B cell (primary cell): ENCODE data around the gene EXOSC6. TPM values are rescaled to one million over a fixed set of nuclear protein-coding genes. Genes with fewer than 3 reads are reported as not detected.
"Not testable (repeated sequence)": the region's sequence is repeated elsewhere in the genome, so short reads cannot be mapped to it uniquely, and the experiment has no call there.

Experiments
- ATAC-seq: fragments of 200-7000 bp; cut with Tn5 transposase; one replicate; pipeline ENCODE4 v1.10.0; 2021; ENCODE audit warnings: low read depth, mild to moderate bottlenecking, moderate number of reproducible peaks, moderate library complexity
- CTCF ChIA-PET: fragments of 350-600 bp; sonication (Branson Sonifier 250); formaldehyde crosslinking; loops from one replicate; lab custom pipeline; 2021; ENCODE audit warnings: antibody characterized with exemption, inconsistent platforms; lab: Charles Lee
- POLR2A ChIA-PET: fragments of 350-600 bp; sonication (Branson Sonifier 250); formaldehyde crosslinking; loops from one replicate; lab custom pipeline; 2021; ENCODE audit warnings: antibody characterized with exemption; lab: Charles Lee
- DNase-seq: peaks from one replicate; pipeline ENCODE4 v3.0.0; 2013
- H2AFZ ChIP-seq: 2 replicates; pipeline ENCODE4 v1.6.1; 2012; ENCODE audit warnings: mild to moderate bottlenecking, low read depth, low read length; ENCODE audit not compliant: insufficient read depth, poor library complexity, severe bottlenecking
- H3K27ac ChIP-seq, 2 donors: 1 replicate in 1 of 2; 2 replicates in 1 of 2; pipeline ENCODE4 v1.5.1; 2012 to 2013; ENCODE audit warnings: low read length in 2 of 2, mild to moderate bottlenecking in 2 of 2, moderate library complexity in 1 of 2
- H3K27me3 ChIP-seq, 4 experiments: fragments of 200-600 bp in 1 of 4; sonication (generic) in 1 of 4; replicated peaks in 1 of 4; 1 replicate in 2 of 4; 2 replicates in 2 of 4; pipeline versions ENCODE4 v1.6.1 to v1.7.0; 2013 to 2016; ENCODE audit warnings: low read length in 3 of 4, mild to moderate bottlenecking in 2 of 4, mixed read lengths in 1 of 4, moderate library complexity in 1 of 4; ENCODE audit not compliant: insufficient read depth in 4 of 4, control insufficient read depth in 3 of 4; ENCODE audit errors: control extremely low read depth in 1 of 4
- H3K36me3 ChIP-seq, 2 experiments: replicated peaks in 1 of 2; 1 replicate in 1 of 2; 2 replicates in 1 of 2; pipeline versions ENCODE4 v1.6.1 to v1.7.1; 2013; ENCODE audit warnings: low read length in 1 of 2; ENCODE audit not compliant: insufficient read depth in 2 of 2, control insufficient read depth in 1 of 2; ENCODE audit errors: control extremely low read depth in 1 of 2, extremely low read depth in 1 of 2
- H3K4me1 ChIP-seq, 2 donors: fragments of 200-600 bp in 1 of 2; sonication (generic) in 1 of 2; 1 replicate in 1 of 2; 2 replicates in 1 of 2; pipeline versions ENCODE4 v1.5.1 to v1.6.1; 2013 to 2017; ENCODE audit warnings: low read length in 2 of 2; ENCODE audit not compliant: control insufficient read depth in 2 of 2, insufficient read depth in 2 of 2
- H3K4me2 ChIP-seq: replicated peaks from 2 replicates; pipeline ENCODE3; 2012; ENCODE audit warnings: mild to moderate bottlenecking, low read depth, low read length; ENCODE audit not compliant: poor library complexity, severe bottlenecking
- H3K4me3 ChIP-seq, 5 experiments: fragments of 200-600 bp in 1 of 5; sonication (generic) in 1 of 5; 1 replicate in 3 of 5; 2 replicates in 2 of 5; pipeline versions ENCODE4 v1.5.1 to v1.7.0; 2011 to 2016; ENCODE audit warnings: low read length in 4 of 5, mild to moderate bottlenecking in 4 of 5, low read depth in 2 of 5, control low read depth in 1 of 5, moderate library complexity in 1 of 5; ENCODE audit not compliant: insufficient read depth in 1 of 5; ENCODE audit errors: control extremely low read depth in 1 of 5, extremely low read depth in 1 of 5
- H3K79me2 ChIP-seq: fragments of 200-600 bp; sonication (generic); one replicate; pipeline ENCODE4 v1.6.0; 2016; ENCODE audit warnings: low read length; ENCODE audit not compliant: control insufficient read depth, insufficient read depth
- H3K9ac ChIP-seq: fragments of 200-600 bp; sonication (generic); 2 replicates; pipeline ENCODE4 v1.6.1; 2017; ENCODE audit warnings: mild to moderate bottlenecking, low read length, moderate library complexity
- H3K9me3 ChIP-seq, 3 donors: one replicate each; pipeline versions ENCODE4 v1.6.1 to v1.7.1; 2013; ENCODE audit warnings: low read length in 2 of 3; ENCODE audit not compliant: control insufficient read depth in 2 of 3, insufficient read depth in 1 of 3; ENCODE audit errors: control extremely low read depth in 1 of 3
- H4K20me1 ChIP-seq: 2 replicates; pipeline ENCODE4 v1.6.0; 2012; ENCODE audit warnings: mild to moderate bottlenecking, low read length; ENCODE audit not compliant: insufficient read depth, control insufficient read depth, poor library complexity, severe bottlenecking
- H3K27ac Mint-ChIP-seq: one replicate; pipeline ENCODE4 v1.8.0; 2021; ENCODE audit warnings: mixed read lengths
- H3K27me3 Mint-ChIP-seq: one replicate; pipeline ENCODE4 v1.8.0; 2021; ENCODE audit warnings: mixed read lengths
- H3K4me1 Mint-ChIP-seq: one replicate; pipeline ENCODE4 v1.8.0; 2021; ENCODE audit warnings: mixed read lengths
- H3K4me3 Mint-ChIP-seq: one replicate; pipeline ENCODE4 v1.8.0; 2021; ENCODE audit warnings: mixed read lengths
- H3K9me3 Mint-ChIP-seq: one replicate; pipeline ENCODE4 v1.8.0; 2022; ENCODE audit warnings: mixed read lengths; ENCODE audit not compliant: insufficient read depth
- EZH2 ChIP-seq: IDR thresholded peaks from 2 replicates; pipeline ENCODE4 v1.6.1; 2012; ENCODE audit warnings: borderline replicate concordance, low read depth, mild to moderate bottlenecking, moderate library complexity, low read length; ENCODE audit not compliant: insufficient read depth, poor library complexity, severe bottlenecking
- WGBS: methylation state at CpG from one replicate; pipeline ENCODE4 v1.1.5; 2013; ENCODE audit warnings: missing lambda C conversion rate; ENCODE audit not compliant: insufficient coverage; 5-methylcytosine and 5-hydroxymethylcytosine counted together
- intact Hi-C: fragments of 100-400 bp; cut with micrococcal nuclease; formaldehyde crosslinking; loops from one replicate; pipeline ENCODE4 v1.10.0; 2022
- polyA plus RNA-seq: library from polyadenylated mRNA; depleted of rRNA; stranded (reverse); fragments of >200 nt; gene quantifications from 2 replicates; pipeline ENCODE4 v1.2.3, GENCODE V29; 2012
- total RNA-seq, 2 donors: library from RNA; stranded (reverse); fragments of 120-200 nt in 1 of 2; gene quantifications; 1 replicate in 1 of 2; 2 replicates in 1 of 2; pipeline versions ENCODE4 v1.2.3 to v1.2.4, GENCODE V29; 2013 to 2022
- TF ChIP-seq, protein P1 (sequence below): fragments of 200-600 bp; IDR thresholded peaks from one replicate; pipeline ENCODE4 v1.8.0; 2022; ENCODE audit warnings: antibody characterized with exemption, mild to moderate bottlenecking

EXOSC6 gene
- total and polyA plus RNA-seq, 2 donors (not counting 1 experiment from before 2014, with no cell fraction given) = 13.0 to 42.3 TPM

DNA sequence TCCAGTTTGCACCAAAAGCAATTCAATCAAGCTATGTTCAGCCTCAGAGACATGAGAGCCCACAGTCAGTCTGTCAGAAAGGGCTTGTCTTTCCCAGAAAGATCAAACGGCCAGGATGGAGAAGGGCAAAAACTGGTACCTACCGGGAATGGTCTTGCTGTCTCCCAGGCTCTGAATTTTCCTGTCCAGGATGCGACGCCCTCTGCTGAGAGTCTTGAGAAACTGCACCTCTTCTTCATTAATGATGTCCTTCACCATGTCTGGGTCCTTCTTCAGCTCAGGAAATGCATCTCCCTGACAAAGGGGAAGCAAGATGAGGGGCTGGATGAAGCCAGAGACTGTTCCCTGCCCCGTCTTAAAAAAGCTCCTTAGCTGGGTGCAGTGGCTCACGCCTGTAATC, 15.8 kb upstream of the EXOSC6 start:
- H3K4me1 ChIP-seq = no peaks in the 10 kb centered on the region
- Mint-ChIP-seq H3K27me3 (no peaks in the 10 kb centered on the region), H3K4me3 (no peak overlapping the region), H3K9me3 (no peaks in the 10 kb centered on the region), H3K4me1 (no peaks in the 10 kb centered on the region), H3K27ac (no peak overlapping the region)
- ChIA-PET CTCF (interaction anchor here (0.6 to 2.9 kb wide), 7 partner anchors 9 to 102 kb away, joined by 3 to 12 read pairs (median 3); partner anchors contain the start of genes AARS1, DDX19A and EXOSC6), POLR2A (no interaction called here)
- no peak overlapping the region for H3K9ac ChIP-seq
- 56% methylated on average over 6 of the region's 6 CpGs for WGBS
- H3K36me3 ChIP-seq = peaks cover 3 to 66% of the 10 kb centered on the region in 2 experiments
- H3K79me2 ChIP-seq = peaks cover 3% of the 10 kb centered on the region
- DNase-seq = peak; percentile 52
- intact Hi-C loops = loop anchor here (10.0 kb wide), 1 partner anchor 103 kb away; no protein-coding TSS in a partner anchor
- H3K4me3 ChIP-seq = no peak overlapping the region
- no peaks in the 10 kb centered on the region for H3K27me3 ChIP-seq
- TF ChIP-seq EZH2 = no peak
- TF ChIP-seq, protein P1, sequence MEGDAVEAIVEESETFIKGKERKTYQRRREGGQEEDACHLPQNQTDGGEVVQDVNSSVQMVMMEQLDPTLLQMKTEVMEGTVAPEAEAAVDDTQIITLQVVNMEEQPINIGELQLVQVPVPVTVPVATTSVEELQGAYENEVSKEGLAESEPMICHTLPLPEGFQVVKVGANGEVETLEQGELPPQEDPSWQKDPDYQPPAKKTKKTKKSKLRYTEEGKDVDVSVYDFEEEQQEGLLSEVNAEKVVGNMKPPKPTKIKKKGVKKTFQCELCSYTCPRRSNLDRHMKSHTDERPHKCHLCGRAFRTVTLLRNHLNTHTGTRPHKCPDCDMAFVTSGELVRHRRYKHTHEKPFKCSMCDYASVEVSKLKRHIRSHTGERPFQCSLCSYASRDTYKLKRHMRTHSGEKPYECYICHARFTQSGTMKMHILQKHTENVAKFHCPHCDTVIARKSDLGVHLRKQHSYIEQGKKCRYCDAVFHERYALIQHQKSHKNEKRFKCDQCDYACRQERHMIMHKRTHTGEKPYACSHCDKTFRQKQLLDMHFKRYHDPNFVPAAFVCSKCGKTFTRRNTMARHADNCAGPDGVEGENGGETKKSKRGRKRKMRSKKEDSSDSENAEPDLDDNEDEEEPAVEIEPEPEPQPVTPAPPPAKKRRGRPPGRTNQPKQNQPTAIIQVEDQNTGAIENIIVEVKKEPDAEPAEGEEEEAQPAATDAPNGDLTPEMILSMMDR = peak; percentile 73
- no peak overlapping the region for H3K4me2 ChIP-seq
- ATAC-seq = no peak
- no peaks in the 10 kb centered on the region for H3K9me3 ChIP-seq
- no peak overlapping the region for H3K27ac ChIP-seq
- H2AFZ ChIP-seq = no peak overlapping the region
- H4K20me1 ChIP-seq = no peaks in the 10 kb centered on the region

DNA sequence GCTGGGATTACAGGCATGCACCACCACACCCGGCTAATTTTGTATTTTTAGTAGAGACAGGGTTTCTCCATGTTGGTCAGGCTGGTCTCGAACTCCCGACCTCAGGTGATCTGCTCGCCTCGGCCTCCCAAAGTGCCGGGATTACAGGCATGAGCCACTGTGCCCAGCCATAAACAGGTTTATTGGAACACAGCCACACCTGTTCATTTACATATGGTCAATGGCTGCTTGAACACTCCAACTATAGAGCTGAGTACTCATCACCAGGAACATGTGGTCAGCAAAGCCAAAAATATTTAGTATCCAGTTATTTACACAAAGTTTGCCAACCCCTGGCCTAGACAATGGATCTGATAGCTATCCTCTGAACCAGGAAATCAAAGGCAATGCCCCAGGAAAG, 8.2 kb upstream of the EXOSC6 start:
- H3K27ac Mint-ChIP-seq, H3K4me2 ChIP-seq, H3K27ac ChIP-seq, H3K4me1 ChIP-seq, H3K79me2 ChIP-seq, H3K9me3 Mint-ChIP-seq, H3K27me3 ChIP-seq, H3K4me3 ChIP-seq, H3K4me3 Mint-ChIP-seq, POLR2A ChIA-PET, H3K4me1 Mint-ChIP-seq, ATAC-seq, H3K9ac ChIP-seq, H3K9me3 ChIP-seq, H4K20me1 ChIP-seq, H3K27me3 Mint-ChIP-seq, H2AFZ ChIP-seq, CTCF ChIA-PET, DNase-seq: not testable (repeated sequence)
- 100% methylated on average over 3 of the region's 6 CpGs for WGBS
- intact Hi-C loops = loop anchor here (10.0 kb wide), 1 partner anchor 95 kb away; no protein-coding TSS in a partner anchor
- H3K36me3 ChIP-seq = peaks cover 1 to 71% of the 10 kb centered on the region in 2 experiments
